ENCODE data around the gene TAC4. TPM values are rescaled to one million over a fixed set of nuclear protein-coding genes. Genes with fewer than 3 reads are reported as not detected.

Gene TAC4
- not detected in 2 replicates for total RNA-seq
- polyA plus RNA-seq = 0.78 TPM in 1 of 2 replicates, not detected in the other

DNA sequence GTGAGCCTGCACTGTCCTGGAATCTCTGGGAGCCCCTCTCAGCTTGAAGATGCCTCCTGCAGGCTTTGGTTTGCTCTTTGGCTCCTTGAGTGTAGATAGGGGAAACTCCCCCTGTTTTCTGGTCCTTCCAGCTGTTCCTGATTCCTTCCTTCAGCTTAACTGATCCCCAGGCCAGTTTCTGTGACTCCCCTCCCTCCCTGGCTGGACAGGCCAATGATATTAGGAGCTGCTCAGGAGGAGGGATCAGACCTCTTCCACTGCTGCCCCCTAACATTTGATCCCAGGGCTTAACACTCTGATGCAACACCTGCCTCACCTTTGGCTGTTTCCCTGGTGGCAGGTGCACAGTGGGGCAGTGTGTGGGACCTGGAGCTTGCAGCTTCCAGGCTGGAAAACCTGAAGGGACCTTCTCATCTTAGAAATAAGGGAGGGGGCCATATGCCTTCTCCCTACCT lies at the start of gene TAC4:
TAC4 (minus strand) TSS at position 51 of the 455 bp plus-strand sequence. CDS start 52 bp downstream, outside the sequence.
- Histone ChIP-seq H3K36me3 (peaks cover 1% of the 10 kb centered on the region), H3K27ac (no peak within 1 kb of the TSS), H3K9me3 (ENCODE audit: low read depth) (no peaks in the 10 kb centered on the region), H3K4me1 (ENCODE audit: low read depth) (peaks cover 12% of the 10 kb centered on the region), H3K27me3 (peaks cover 20% of the 10 kb centered on the region), H3K4me3 (no peak within 1 kb of the TSS)
- no peak for DNase-seq (ENCODE audit: low read depth in 1 of 2, low spot score in 1 of 2)
- TF ChIP-seq, protein P1, sequence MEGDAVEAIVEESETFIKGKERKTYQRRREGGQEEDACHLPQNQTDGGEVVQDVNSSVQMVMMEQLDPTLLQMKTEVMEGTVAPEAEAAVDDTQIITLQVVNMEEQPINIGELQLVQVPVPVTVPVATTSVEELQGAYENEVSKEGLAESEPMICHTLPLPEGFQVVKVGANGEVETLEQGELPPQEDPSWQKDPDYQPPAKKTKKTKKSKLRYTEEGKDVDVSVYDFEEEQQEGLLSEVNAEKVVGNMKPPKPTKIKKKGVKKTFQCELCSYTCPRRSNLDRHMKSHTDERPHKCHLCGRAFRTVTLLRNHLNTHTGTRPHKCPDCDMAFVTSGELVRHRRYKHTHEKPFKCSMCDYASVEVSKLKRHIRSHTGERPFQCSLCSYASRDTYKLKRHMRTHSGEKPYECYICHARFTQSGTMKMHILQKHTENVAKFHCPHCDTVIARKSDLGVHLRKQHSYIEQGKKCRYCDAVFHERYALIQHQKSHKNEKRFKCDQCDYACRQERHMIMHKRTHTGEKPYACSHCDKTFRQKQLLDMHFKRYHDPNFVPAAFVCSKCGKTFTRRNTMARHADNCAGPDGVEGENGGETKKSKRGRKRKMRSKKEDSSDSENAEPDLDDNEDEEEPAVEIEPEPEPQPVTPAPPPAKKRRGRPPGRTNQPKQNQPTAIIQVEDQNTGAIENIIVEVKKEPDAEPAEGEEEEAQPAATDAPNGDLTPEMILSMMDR (IDR thresholded peaks at IDR 0.05; ENCODE audit: low read depth, low read length) = no peak

- Histone ChIP-seq H3K4me3 (no peak overlapping the region), H3K36me3 (no peaks in the 10 kb centered on the region), H3K9me3 (ENCODE audit: low read depth) (no peaks in the 10 kb centered on the region), H3K27me3 (peaks cover 30% of the 10 kb centered on the region), H3K27ac (no peak overlapping the region), H3K4me1 (ENCODE audit: low read depth) (no peaks in the 10 kb centered on the region)
- DNase-seq (ENCODE audit: low read depth in 1 of 2, low spot score in 1 of 2) = no peak
- TF ChIP-seq, protein P1 (IDR thresholded peaks at IDR 0.05; ENCODE audit: low read depth, low read length) = no peak
Observed at GRCh38 chr17:49896860-49897259, 49.0 kb upstream of the TAC4 start.

DNA sequence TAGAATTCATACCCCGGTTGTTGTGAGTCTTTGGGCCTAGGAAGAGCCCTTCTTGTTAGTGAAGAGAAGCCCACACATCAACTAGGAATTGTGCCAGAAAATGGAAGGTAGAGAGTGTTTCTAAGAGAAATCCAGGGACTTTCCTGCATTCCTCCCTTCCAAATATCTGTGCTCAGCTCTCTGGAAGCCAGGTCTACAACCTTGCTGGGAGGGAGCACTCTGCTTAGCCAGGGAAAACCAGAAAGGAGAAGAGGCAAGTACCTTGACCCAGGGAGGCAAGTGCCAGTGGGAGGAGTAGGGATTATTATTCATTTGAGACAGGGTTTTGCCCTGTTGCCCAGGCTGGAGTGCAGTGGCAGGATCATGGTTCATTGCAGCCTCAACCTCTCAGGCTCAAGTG lies 48.4 kb upstream of the TAC4 start:
- Histone ChIP-seq H3K36me3 (no peaks in the 10 kb centered on the region), H3K27ac (no peak overlapping the region), H3K9me3 (ENCODE audit: low read depth) (no peaks in the 10 kb centered on the region), H3K27me3 (peaks cover 29% of the 10 kb centered on the region), H3K4me1 (ENCODE audit: low read depth) (no peaks in the 10 kb centered on the region), H3K4me3 (no peak overlapping the region)
- no peak for DNase-seq (ENCODE audit: low read depth in 1 of 2, low spot score in 1 of 2)
- TF ChIP-seq, protein P1 (IDR thresholded peaks at IDR 0.05; ENCODE audit: low read depth, low read length) = no peak

- Histone ChIP-seq H3K4me1 (ENCODE audit: low read depth) (no peaks in the 10 kb centered on the region), H3K9me3 (ENCODE audit: low read depth) (no peaks in the 10 kb centered on the region), H3K4me3 (no peak overlapping the region), H3K36me3 (no peaks in the 10 kb centered on the region), H3K27ac (no peak overlapping the region), H3K27me3 (peaks cover 30% of the 10 kb centered on the region)
- TF ChIP-seq, protein P1 (IDR thresholded peaks at IDR 0.05; ENCODE audit: low read depth, low read length) = no peak
- no peak for DNase-seq (ENCODE audit: low read depth in 1 of 2, low spot score in 1 of 2)
Observed at GRCh38 chr17:49895812-49896211, 47.9 kb upstream of the TAC4 start.

DNA sequence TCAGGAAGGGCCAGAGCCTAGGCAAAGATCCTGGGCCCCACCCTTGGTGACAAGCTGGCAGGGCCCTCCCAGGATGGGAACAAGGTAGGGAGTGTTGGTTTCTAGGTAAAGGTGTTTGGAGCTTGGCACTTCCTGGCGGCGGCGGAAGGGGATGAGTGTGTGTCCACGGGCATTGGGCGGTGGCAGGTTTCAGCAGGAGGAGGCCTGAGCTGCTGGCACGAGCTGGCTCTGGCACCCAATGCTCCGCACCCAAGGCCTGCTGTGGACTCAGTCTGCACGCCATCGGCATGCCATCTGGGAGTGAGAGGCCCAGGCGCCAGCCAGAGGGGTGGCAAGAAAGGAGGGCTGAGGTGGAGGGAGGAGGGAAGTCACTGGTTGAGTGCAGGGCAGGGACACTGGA lies 46.9 kb upstream of the TAC4 start:
- no peak overlapping the region for H3K27ac ChIP-seq
- no peak for DNase-seq (ENCODE audit: low read depth in 1 of 2, low spot score in 1 of 2)
- no peaks in the 10 kb centered on the region for H3K4me1 ChIP-seq (ENCODE audit: low read depth)
- H3K27me3 ChIP-seq = peaks cover 40% of the 10 kb centered on the region
- H3K9me3 ChIP-seq (ENCODE audit: low read depth) = no peaks in the 10 kb centered on the region
- TF ChIP-seq, protein P1 (IDR thresholded peaks at IDR 0.05; ENCODE audit: low read depth, low read length) = no peak
- no peak overlapping the region for H3K4me3 ChIP-seq
- H3K36me3 ChIP-seq = no peaks in the 10 kb centered on the region

All from cardiac muscle cell (in vitro differentiated cells and primary cell).